Measurements from ENCODE around the gene MXRA8. TPM values are rescaled to one million over a fixed set of nuclear protein-coding genes. Genes with fewer than 3 reads are reported as not detected.
"Not testable (repeated sequence)": the region's sequence is repeated elsewhere in the genome, so short reads cannot be mapped to it uniquely, and the experiment has no call there.

MXRA8 gene
- total RNA-seq, 1 donor from 2014 or later = not detected

- no peaks in the 10 kb centered on the region for H3K27me3 Mint-ChIP-seq (ENCODE audit: low read depth)
- intact Hi-C loops (cut with micrococcal nuclease) = loop anchor here (10.0 kb wide), 1 partner anchor 67 kb away; the partner anchor contains the start of genes ACAP3 and PUSL1
- H3K4me1 Mint-ChIP-seq (ENCODE audit: low read depth) = peaks cover 10% of the 10 kb centered on the region
- H3K4me3 Mint-ChIP-seq (ENCODE audit: low read depth) = peak overlapping the region; percentile 1
- no peak overlapping the region for H3K27ac Mint-ChIP-seq
- H3K9me3 Mint-ChIP-seq = no peaks in the 10 kb centered on the region
- H3K36me3 Mint-ChIP-seq (ENCODE audit: low read depth) = peaks cover 15% of the 10 kb centered on the region
- peak; percentile 78 for DNase-seq (ENCODE audit: low spot score)
Observed at GRCh38 chr1:1371364-1371745, 13.0 kb upstream of the MXRA8 start.

GRCh38 chr1:1370771-1371300 is 12.5 kb upstream of the MXRA8 start:
- Mint-ChIP-seq H3K9me3 (no peaks in the 10 kb centered on the region), H3K4me3 (ENCODE audit: low read depth) (no peak overlapping the region), H3K27me3 (ENCODE audit: low read depth) (no peaks in the 10 kb centered on the region), H3K36me3 (ENCODE audit: low read depth) (peaks cover 15% of the 10 kb centered on the region), H3K4me1 (ENCODE audit: low read depth) (peaks cover 9% of the 10 kb centered on the region), H3K27ac (no peak overlapping the region)
- no peak for DNase-seq (ENCODE audit: low spot score)
- intact Hi-C loops (cut with micrococcal nuclease) = loop anchor here (10.0 kb wide), 1 partner anchor 66 kb away; the partner anchor contains the start of genes ACAP3 and PUSL1

- not testable (repeated sequence) for H3K4me1 Mint-ChIP-seq (ENCODE audit: low read depth); DNase-seq (ENCODE audit: low spot score); H3K4me3 Mint-ChIP-seq (ENCODE audit: low read depth); H3K9me3 Mint-ChIP-seq; H3K27me3 Mint-ChIP-seq (ENCODE audit: low read depth); H3K27ac Mint-ChIP-seq
- intact Hi-C loops (cut with micrococcal nuclease) = loop anchor here (10.0 kb wide), 1 partner anchor 65 kb away; the partner anchor contains the start of genes ACAP3 and PUSL1
- H3K36me3 Mint-ChIP-seq (ENCODE audit: low read depth) = peaks cover 13% of the 10 kb centered on the region
Observed at GRCh38 chr1:1370094-1370493, 11.7 kb upstream of the MXRA8 start.

GRCh38 chr1:1367315-1367714 is 9.0 kb upstream of the MXRA8 start:
- peaks cover 3% of the 10 kb centered on the region for H3K36me3 Mint-ChIP-seq (ENCODE audit: low read depth)
- no peak overlapping the region for H3K4me3 Mint-ChIP-seq (ENCODE audit: low read depth)
- intact Hi-C loops (cut with micrococcal nuclease) = no loop called here
- no peaks in the 10 kb centered on the region for H3K27me3 Mint-ChIP-seq (ENCODE audit: low read depth)
- H3K9me3 Mint-ChIP-seq = no peaks in the 10 kb centered on the region
- peaks cover 2% of the 10 kb centered on the region for H3K4me1 Mint-ChIP-seq (ENCODE audit: low read depth)
- DNase-seq (ENCODE audit: low spot score) = no peak
- no peak overlapping the region for H3K27ac Mint-ChIP-seq

DNA sequence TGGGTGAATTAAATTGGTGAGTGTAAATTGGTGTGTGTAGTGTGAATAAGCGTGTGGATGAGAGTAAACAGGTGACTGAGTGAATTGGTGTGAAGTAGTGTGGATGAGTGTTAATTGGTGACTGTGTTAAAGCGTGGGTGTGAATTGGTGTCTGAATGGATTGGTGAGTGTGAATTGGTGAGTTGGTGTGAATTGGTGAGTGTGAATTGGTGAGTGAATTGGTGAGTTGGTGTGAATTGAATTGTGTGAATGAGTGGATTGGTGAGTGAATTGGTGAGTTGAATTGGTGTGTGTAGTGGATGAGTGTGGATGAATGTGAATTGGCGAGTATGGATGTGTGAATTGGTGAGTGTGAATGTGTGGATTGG is 8.3 kb upstream of the MXRA8 start:
- no peak overlapping the region for H3K4me3 Mint-ChIP-seq (ENCODE audit: low read depth)
- no peaks in the 10 kb centered on the region for H3K36me3 Mint-ChIP-seq (ENCODE audit: low read depth)
- H3K27me3 Mint-ChIP-seq (ENCODE audit: low read depth) = peaks cover 4% of the 10 kb centered on the region
- intact Hi-C loops (cut with micrococcal nuclease) = no loop called here
- H3K9me3 Mint-ChIP-seq = no peaks in the 10 kb centered on the region
- no peaks in the 10 kb centered on the region for H3K4me1 Mint-ChIP-seq (ENCODE audit: low read depth)
- DNase-seq (ENCODE audit: low spot score) = no peak
- H3K27ac Mint-ChIP-seq = no peak overlapping the region

DNA sequence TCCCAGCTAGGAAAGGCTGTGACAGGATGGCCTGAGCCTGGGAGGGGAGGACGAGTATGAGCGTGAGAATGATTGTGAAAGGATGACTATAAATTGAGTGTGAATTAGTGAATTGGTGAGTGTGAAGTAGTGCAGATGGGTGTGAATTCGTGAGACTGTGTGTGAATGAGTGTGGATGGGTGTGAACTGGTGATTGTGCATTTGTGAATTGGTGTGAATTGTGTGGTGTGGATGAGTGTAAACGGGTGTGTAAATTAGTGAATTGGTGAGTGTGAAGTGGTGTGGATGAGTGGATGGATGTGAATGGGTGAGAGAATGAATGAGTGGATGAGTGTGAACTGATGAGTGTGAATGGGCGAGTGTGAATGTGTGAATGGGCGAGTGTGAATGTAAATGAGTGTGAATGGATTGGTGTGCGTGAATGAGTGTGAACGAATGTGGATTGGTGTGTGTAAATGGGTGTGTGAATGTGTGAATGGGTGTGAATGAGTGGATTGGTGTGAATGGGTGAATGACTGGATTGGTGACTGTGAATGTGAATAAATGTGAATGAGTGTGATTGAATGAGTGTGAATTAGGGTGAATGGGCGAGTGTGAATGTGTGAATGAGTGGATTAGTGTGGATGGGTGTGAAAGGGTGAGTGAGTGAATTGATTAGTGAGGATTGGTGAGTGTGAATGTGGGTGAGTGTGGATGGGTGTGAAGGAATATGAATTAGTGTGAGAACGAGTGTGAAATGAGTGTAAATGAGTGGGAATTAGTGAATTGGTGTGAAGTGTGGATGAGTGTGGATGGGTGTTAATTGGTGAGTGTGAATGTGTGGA is 7.7 kb upstream of the MXRA8 start:
- no peak overlapping the region for H3K27ac Mint-ChIP-seq
- no peaks in the 10 kb centered on the region for H3K36me3 Mint-ChIP-seq (ENCODE audit: low read depth)
- DNase-seq (ENCODE audit: low spot score) = no peak
- no peaks in the 10 kb centered on the region for H3K9me3 Mint-ChIP-seq
- H3K27me3 Mint-ChIP-seq (ENCODE audit: low read depth) = peaks cover 4% of the 10 kb centered on the region
- H3K4me1 Mint-ChIP-seq (ENCODE audit: low read depth) = no peaks in the 10 kb centered on the region
- H3K4me3 Mint-ChIP-seq (ENCODE audit: low read depth) = no peak overlapping the region
- intact Hi-C loops (cut with micrococcal nuclease) = no loop called here

- Mint-ChIP-seq H3K27me3 (ENCODE audit: low read depth) (peaks cover 11% of the 10 kb centered on the region), H3K9me3 (no peaks in the 10 kb centered on the region), H3K36me3 (ENCODE audit: low read depth) (no peaks in the 10 kb centered on the region), H3K27ac (no peak overlapping the region), H3K4me3 (ENCODE audit: low read depth) (no peak overlapping the region), H3K4me1 (ENCODE audit: low read depth) (peaks cover 2% of the 10 kb centered on the region)
- no peak for DNase-seq (ENCODE audit: low spot score)
- intact Hi-C loops (cut with micrococcal nuclease) = no loop called here
Observed at GRCh38 chr1:1364266-1364665, 5.9 kb upstream of the MXRA8 start.

DNA sequence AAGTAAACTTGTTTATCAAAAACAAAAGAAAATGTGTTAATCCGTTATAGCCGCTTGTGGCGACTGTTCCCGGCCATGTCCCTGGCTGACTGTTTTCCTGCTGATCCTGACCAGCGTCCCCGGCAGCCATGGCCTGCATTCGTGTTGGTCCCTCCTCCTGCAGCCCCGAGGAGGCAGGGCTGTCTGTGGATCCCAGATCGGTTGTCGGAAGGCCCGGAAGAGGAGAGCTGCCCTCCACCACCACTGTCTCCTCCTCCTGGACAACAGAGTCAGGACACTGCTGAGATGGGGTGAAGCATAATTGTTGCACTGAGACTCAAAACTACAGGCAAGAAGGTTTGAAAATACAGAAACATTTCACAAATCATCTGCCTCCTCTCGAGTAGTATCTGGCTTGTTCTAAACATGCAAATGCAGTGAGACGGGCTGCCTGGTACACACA is 3.6 kb upstream of the MXRA8 start:
- peaks cover 6% of the 10 kb centered on the region for H3K4me1 Mint-ChIP-seq (ENCODE audit: low read depth)
- intact Hi-C loops (cut with micrococcal nuclease) = no loop called here

DNA sequence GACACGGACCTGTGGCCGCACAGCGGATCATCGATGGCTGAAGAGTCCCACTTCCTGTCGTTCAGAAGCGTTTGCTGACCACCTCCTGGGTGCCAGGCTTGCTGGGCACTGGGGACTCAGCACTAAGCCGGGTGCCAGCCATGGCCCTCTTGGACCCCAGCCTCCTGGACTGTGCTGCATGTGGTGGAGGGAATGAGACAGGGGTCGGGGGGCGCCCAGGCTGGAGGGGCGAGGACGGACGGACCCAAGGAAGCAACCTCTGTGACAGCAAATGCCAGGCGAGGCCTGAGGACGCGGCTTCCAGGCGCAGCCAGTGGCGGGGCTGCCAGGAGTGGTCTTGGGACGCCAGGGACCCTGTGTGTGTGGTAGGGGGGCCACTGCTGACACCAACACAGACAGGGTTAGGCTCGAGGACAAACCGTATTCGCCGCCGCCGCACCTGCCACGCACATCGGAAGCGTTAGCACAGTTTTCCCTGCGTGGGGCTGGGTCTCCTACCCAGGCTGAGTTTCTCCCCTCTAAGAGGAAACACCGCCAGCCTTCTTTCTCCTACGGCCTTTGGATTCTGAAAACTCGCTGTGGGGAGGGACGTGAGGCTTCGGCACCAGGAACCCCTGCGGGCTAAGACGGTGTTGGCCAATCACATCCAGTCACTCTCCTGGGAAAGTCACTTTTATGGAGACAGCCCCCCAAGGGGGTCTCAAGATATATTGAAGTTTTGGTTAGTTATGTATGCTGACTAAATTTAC is 3.1 kb upstream of the MXRA8 start:
- H3K27ac Mint-ChIP-seq = no peak overlapping the region
- H3K36me3 Mint-ChIP-seq (ENCODE audit: low read depth) = no peaks in the 10 kb centered on the region
- H3K9me3 Mint-ChIP-seq = no peaks in the 10 kb centered on the region
- H3K27me3 Mint-ChIP-seq (ENCODE audit: low read depth) = peaks cover 18% of the 10 kb centered on the region
- intact Hi-C loops (cut with micrococcal nuclease) = no loop called here
- no peak for DNase-seq (ENCODE audit: low spot score)
- H3K4me3 Mint-ChIP-seq (ENCODE audit: low read depth) = no peak overlapping the region
- H3K4me1 Mint-ChIP-seq (ENCODE audit: low read depth) = peaks cover 6% of the 10 kb centered on the region

More for the DNA sequence above, 3.6 kb upstream of the MXRA8 start:
- no peak overlapping the region for H3K27ac Mint-ChIP-seq
- peaks cover 18% of the 10 kb centered on the region for H3K27me3 Mint-ChIP-seq (ENCODE audit: low read depth)
- no peak overlapping the region for H3K4me3 Mint-ChIP-seq (ENCODE audit: low read depth)
- no peaks in the 10 kb centered on the region for H3K36me3 Mint-ChIP-seq (ENCODE audit: low read depth)
- no peaks in the 10 kb centered on the region for H3K9me3 Mint-ChIP-seq
- no peak for DNase-seq (ENCODE audit: low spot score)

DNA sequence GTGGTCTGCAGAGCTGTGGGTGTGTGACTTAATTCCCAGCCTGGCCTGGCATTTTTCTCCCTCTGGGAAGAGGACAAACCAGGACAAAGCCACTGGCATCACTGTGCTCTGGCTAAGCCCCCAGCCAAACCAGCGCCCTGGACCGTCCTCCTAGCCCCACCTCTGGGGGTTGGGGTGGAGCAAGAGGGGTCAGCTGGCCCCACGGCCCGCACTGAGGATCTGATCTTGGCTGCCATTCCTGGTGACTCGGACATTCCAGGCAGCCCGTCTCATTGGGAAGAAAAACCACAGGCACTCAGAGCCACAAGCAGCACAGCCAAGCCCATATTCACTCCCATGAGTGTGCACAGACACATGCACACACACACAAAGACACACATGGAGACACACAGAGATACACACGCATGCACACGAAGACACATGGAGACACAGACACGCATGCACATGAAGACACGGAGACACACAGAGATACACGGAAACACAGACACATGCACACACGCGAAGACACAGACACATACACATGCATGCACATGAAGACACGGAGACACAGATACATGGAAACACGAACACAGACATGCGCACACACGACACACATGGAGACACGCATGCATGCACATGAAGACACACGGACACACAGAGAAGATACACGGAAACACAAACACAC is 2.3 kb upstream of the MXRA8 start:
- Mint-ChIP-seq H3K4me3 (ENCODE audit: low read depth) (no peak overlapping the region), H3K27me3 (ENCODE audit: low read depth) (peaks cover 18% of the 10 kb centered on the region), H3K4me1 (ENCODE audit: low read depth) (peaks cover 6% of the 10 kb centered on the region), H3K36me3 (ENCODE audit: low read depth) (no peaks in the 10 kb centered on the region), H3K27ac (no peak overlapping the region), H3K9me3 (no peaks in the 10 kb centered on the region)
- no peak for DNase-seq (ENCODE audit: low spot score)
- intact Hi-C loops (cut with micrococcal nuclease) = no loop called here

DNA sequence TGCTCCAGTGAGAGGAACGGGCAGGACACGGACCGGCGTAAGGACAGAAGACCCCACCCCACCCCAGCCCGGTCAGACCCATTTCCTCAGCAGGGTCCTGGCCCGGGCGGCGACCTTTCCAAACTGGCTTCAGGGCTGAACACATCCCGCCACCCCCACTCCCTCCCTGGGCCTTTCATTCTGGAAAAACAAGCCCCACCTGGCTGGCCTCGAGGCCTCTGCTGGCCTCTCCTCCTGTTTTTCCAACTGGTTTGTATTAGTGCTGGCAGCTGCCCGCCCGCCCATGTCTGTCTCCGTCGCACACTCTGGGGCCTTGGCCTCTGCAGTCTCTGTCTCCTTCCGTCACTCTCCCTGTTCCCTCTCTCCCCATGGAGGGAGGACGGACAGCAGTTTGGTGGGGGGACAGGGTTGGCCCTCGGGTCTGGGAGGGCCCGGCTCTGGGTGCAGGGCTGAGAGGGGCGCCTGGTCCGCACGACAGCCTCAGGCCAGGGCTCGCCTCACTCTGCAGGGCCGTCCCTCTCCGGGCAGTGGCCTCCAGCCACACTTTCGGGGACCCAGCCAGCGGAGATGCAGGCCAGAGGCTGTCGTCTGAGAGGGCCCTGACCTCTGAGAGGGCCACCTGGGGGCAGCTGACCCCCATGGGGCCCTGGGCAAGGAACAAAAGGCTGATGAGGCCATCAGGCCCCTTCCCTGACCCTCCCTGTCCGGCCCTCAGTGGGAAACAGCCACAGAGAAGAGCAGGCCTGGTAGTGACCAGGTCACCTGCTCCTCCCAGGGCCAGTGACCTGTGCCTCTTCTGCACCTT is 1.5 kb upstream of the MXRA8 start:
- no peak for DNase-seq (ENCODE audit: low spot score)
- peaks cover 6% of the 10 kb centered on the region for H3K4me1 Mint-ChIP-seq (ENCODE audit: low read depth)
- no peaks in the 10 kb centered on the region for H3K9me3 Mint-ChIP-seq
- no peaks in the 10 kb centered on the region for H3K36me3 Mint-ChIP-seq (ENCODE audit: low read depth)
- intact Hi-C loops (cut with micrococcal nuclease) = no loop called here
- no peak overlapping the region for H3K27ac Mint-ChIP-seq
- no peak overlapping the region for H3K4me3 Mint-ChIP-seq (ENCODE audit: low read depth)
- H3K27me3 Mint-ChIP-seq (ENCODE audit: low read depth) = peaks cover 18% of the 10 kb centered on the region

- H3K27ac Mint-ChIP-seq = no peak overlapping the region
- intact Hi-C loops (cut with micrococcal nuclease) = no loop called here
- no peak for DNase-seq (ENCODE audit: low spot score)
- peaks cover 18% of the 10 kb centered on the region for H3K27me3 Mint-ChIP-seq (ENCODE audit: low read depth)
- H3K9me3 Mint-ChIP-seq = no peaks in the 10 kb centered on the region
- H3K36me3 Mint-ChIP-seq (ENCODE audit: low read depth) = no peaks in the 10 kb centered on the region
- no peak overlapping the region for H3K4me3 Mint-ChIP-seq (ENCODE audit: low read depth)
- H3K4me1 Mint-ChIP-seq (ENCODE audit: low read depth) = peaks cover 6% of the 10 kb centered on the region
Observed at GRCh38 chr1:1359308-1359663, 931 bp upstream of the MXRA8 start.

Measured in activated T-helper 2 cell treated with anti-CD3 and anti-CD28 coated beads, Interferon-gamma antibody, Interleukin-2, Interleukin-4, amounts not matched to agents 10 μg/mL and 5 μg/mL and 100 μg/mL, durations not matched to agents 14 hours and 24 hours and 36 hours (primary cell).